Adipocyte (in vitro differentiated cells): ENCODE results near the gene MPC2.
A peak's percentile ranks its signal among the peaks of the same experiment; 100 is the strongest.
"Not testable (repeated sequence)": the region's sequence is repeated elsewhere in the genome, so short reads cannot be mapped to it uniquely, and the experiment has no call there.

Experiments used
- DNase-seq: peaks from one replicate; pipeline ENCODE4 v3.0.0-alpha.2; 2015; ENCODE audit warnings: low read depth
- H3K27me3 ChIP-seq: replicated peaks from 2 replicates; pipeline ENCODE4 v1.7.0; 2013; ENCODE audit warnings: mild to moderate bottlenecking, low read length, moderate library complexity; ENCODE audit not compliant: control insufficient read depth, insufficient read depth
- H3K36me3 ChIP-seq: 2 replicates; pipeline ENCODE4 v1.7.0; 2013; ENCODE audit warnings: low read length, mild to moderate bottlenecking, moderate library complexity; ENCODE audit not compliant: control insufficient read depth, insufficient read depth, severe bottlenecking
- H3K4me1 ChIP-seq: 2 replicates; pipeline ENCODE4 v1.7.0; 2013; ENCODE audit warnings: mild to moderate bottlenecking, low read length, moderate library complexity; ENCODE audit not compliant: control insufficient read depth, insufficient read depth
- H3K4me3 ChIP-seq: 2 replicates; pipeline ENCODE4 v1.7.0; 2013; ENCODE audit warnings: mild to moderate bottlenecking, low read length, moderate library complexity
- H3K9ac ChIP-seq: 2 replicates; pipeline ENCODE4 v1.7.0; 2013; ENCODE audit warnings: mild to moderate bottlenecking, low read length, moderate library complexity
- H3K9me3 ChIP-seq: 2 replicates; pipeline ENCODE4 v1.7.0; 2013; ENCODE audit warnings: mild to moderate bottlenecking, low read length, moderate library complexity; ENCODE audit not compliant: control insufficient read depth

The MPC2 gene

DNA sequence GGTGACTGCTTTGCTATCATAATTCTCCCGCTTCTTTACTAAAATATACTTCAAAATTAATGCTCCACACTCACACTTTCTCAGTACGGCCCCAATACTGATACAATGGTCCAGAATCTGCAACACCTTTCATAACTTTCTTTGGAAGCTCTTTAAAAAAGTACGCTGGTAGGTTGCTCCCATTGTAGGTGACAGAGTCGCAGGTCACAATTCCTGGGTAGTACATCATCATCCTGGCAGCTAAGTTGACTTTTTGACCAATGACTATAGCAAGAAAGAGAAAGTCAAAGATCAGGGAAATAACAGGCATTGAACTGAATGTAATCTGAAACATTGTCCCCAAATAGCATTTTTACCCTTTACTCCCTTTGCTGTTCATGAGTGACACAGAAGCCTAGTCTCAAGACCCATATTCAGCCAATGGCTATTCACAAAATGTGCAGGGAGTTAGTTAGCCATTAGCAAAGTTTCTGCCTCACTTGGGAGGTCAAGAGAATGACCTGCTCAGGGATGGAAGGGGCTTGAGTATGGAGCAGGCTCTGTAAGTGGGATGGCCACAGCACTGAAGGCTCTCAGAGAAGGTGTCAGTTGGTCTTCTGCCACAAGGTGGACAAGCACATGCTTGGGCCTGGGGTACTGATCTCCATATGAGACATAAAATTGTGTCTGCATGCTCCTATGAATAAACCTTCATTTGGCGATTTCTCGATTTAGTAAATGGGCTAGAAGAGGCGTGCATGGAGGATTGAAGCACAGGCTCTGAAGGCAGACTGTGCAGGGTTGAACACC is 58.3 kb downstream of the MPC2 start:
- no peaks in the 10 kb centered on the region for H3K27me3 ChIP-seq
- H3K4me1 ChIP-seq: no peaks in the 10 kb centered on the region
- H3K9me3 ChIP-seq: no peaks in the 10 kb centered on the region
- H3K9ac ChIP-seq: no peak overlapping the region
- H3K4me3 ChIP-seq: no peak overlapping the region
- no peak for DNase-seq
- H3K36me3 ChIP-seq: no peaks in the 10 kb centered on the region

DNA sequence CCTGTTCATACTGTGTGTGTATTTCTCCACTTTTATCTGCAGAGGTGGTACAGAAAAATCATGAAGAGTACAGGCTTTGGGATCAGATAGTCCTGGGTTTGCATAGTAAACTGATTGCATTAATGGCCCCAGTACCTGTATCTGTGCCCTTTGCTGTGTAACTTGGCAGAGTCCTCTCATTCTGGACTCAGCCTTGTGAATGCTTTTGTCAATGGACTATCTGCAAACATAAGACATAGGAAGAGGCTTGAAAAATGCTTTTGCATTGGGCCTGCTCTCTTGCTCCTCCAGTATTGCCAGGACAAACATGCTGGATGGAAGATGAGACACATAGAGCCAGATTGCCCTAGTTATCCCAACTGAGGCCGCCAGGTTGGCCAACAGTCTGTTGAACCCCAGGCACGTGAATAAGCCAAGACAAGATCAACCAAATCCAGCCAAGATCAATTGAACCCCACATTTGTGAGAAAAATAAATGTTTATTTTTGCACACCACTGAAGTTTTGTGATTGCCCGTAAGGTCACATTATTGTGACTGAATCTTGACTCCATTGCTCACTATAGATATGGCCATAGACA is 60.2 kb downstream of the MPC2 start:
- H3K9ac ChIP-seq: no peak overlapping the region
- DNase-seq: no peak
- no peak overlapping the region for H3K4me3 ChIP-seq
- H3K36me3 ChIP-seq: no peaks in the 10 kb centered on the region
- no peaks in the 10 kb centered on the region for H3K9me3 ChIP-seq
- H3K27me3 ChIP-seq: no peaks in the 10 kb centered on the region
- H3K4me1 ChIP-seq: no peaks in the 10 kb centered on the region

DNA sequence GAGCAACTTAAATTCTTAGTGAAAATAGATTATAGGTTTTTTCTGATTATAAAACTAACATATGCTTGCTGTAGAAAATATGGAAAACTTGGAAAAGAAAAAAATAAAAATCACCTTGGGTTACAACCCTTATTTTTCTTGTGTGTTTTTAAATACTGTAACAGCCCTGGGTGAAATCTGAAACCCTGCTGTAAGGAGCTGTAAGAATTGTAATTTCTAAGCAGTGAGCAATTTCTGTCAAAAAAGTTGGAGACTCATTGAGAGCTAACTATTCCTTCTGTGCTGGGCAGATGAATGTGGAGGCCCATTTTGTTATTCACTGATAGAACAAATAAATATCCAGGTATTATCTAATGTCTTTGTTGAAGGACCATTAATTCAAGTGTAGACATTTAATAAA is 65.5 kb downstream of the MPC2 start:
- H3K9me3 ChIP-seq: no peaks in the 10 kb centered on the region
- no peaks in the 10 kb centered on the region for H3K36me3 ChIP-seq
- no peak overlapping the region for H3K9ac ChIP-seq
- H3K27me3 ChIP-seq: no peaks in the 10 kb centered on the region
- peak; percentile 50 for DNase-seq
- H3K4me1 ChIP-seq: peaks cover 11% of the 10 kb centered on the region
- no peak overlapping the region for H3K4me3 ChIP-seq

DNA sequence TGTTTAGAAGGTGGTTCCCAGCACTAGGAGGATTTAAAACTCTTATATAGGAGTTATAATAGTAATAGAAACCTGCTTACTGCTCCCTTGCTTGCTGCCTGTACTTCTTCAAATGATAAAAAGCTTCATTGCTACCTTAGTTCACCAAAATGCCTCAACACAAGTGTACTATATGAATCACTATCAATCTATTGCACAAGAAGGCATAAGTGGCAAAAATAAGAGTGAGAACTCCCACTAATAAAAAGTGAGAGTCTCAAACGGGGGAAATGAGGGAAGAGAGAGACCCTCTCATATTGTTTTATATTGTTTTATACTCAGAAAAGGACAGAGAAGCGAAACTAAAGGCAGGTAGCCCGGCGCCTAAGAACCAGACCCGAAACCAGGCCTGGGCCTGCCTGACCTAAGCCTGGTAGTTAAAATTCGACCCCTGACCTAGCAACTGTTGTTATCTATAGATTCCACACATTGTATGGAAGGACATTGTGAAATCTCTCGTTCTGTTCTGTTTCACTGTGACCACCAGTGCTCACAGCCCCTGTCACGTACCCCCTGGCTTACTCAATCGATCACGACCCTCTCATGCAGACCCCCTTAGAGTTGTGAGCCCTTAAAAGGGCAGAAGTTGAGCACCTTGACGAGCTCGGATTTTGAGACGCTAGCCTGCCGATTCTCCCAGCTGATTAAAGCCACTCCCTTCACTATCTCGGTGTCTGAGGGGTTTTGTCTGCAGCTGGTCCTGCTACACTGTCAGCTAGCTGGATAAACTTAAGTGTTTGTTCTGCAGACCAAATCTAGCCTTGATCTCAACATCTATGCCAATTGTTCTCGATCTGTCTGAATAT is 67.5 kb downstream of the MPC2 start:
- H3K9me3 ChIP-seq, H3K9ac ChIP-seq: not testable (repeated sequence)

DNA sequence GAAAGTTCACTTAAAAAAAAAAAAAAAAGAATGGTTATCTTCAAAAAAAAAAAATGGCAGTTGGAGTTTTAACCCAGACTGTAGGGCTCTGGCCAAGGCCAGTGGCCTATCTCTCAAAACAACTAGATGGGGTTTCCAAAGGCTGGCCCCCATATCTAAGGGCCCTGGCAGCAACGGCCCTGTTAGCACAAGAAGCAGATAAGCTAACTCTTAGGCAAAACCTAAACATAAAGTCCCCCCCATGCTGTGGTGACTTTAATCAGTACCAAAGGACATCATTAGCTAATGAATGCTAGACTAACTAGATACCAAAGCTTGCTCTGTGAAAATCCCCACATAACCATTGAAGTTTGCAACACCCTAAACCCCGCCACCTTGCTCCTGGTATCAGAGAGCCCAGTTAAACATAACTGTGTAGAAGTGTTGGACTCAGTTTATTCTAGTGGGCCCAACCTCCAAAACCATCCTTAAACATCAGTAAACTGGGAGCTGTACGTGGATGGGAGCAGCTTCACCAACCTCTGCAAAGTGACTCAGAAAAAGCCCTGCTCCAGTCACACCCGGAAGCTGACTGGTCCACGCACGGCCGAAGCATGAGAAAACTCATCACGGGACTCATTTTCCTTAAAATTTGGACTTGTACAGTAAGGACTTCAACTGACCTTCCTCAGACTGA is 70.0 kb downstream of the MPC2 start:
- peaks cover 11% of the 10 kb centered on the region for H3K4me1 ChIP-seq
- not testable (repeated sequence) for H3K9me3 ChIP-seq, DNase-seq, H3K27me3 ChIP-seq, H3K36me3 ChIP-seq, H3K4me3 ChIP-seq, H3K9ac ChIP-seq

More for the DNA sequence above, 67.5 kb downstream of the MPC2 start:
- H3K4me3 ChIP-seq, H3K36me3 ChIP-seq, DNase-seq, H3K27me3 ChIP-seq: not testable (repeated sequence)
- H3K4me1 ChIP-seq: peaks cover 11% of the 10 kb centered on the region
